ENCODE results near the gene TIMM23.
"Not testable (repeated sequence)": the region's sequence is repeated elsewhere in the genome, so short reads cannot be mapped to it uniquely, and the experiment has no call there.

TIMM23 gene, protein sequence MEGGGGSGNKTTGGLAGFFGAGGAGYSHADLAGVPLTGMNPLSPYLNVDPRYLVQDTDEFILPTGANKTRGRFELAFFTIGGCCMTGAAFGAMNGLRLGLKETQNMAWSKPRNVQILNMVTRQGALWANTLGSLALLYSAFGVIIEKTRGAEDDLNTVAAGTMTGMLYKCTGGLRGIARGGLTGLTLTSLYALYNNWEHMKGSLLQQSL

GRCh38 chr10:45972106-45972812, at the start of gene TIMM23:
Gene TIMM23 (plus strand): TSS chr10:45972489. CDS start chr10:45972625, 136 bp downstream.
- peak in 1 of 2 experiments; percentile 20 for DNase-seq

DNA sequence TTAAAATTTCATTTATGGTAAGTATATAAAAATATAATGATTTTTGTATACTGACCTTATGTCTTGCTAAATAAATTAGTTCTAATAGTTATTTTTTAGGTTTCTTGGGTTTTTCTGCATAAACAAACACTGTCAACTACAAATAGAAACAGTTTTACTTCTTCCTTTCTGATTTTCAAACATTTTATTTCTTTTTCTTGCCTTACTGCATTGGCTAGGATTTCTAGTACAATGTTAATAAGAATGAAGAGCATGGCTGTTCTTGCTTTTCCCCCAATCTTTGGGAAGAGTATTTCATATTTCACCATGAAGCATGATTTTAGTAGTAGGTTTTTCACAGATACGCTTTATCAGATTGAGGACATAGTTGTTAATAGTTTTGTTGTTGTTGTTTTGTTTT, 45.5 kb upstream of the TIMM23 start:
- DNase-seq: not testable (repeated sequence)

- DNase-seq: not testable (repeated sequence)
Measured at GRCh38 chr10:45931305-45931704, 41.0 kb upstream of the TIMM23 start.

GRCh38 chr10:45934788-45935187, 37.5 kb upstream of the TIMM23 start:
- not testable (repeated sequence) for DNase-seq

- DNase-seq: not testable (repeated sequence)
Measured at GRCh38 chr10:45939176-45939697, 33.1 kb upstream of the TIMM23 start.

- not testable (repeated sequence) for DNase-seq
Measured at GRCh38 chr10:45941196-45941595, 31.1 kb upstream of the TIMM23 start.

- not testable (repeated sequence) for DNase-seq
Measured at GRCh38 chr10:45945476-45945875, 26.8 kb upstream of the TIMM23 start.

- DNase-seq: not testable (repeated sequence)
Measured at GRCh38 chr10:45947363-45947762, 24.9 kb upstream of the TIMM23 start.

- DNase-seq: not testable (repeated sequence)
Measured at GRCh38 chr10:45948801-45949200, 23.5 kb upstream of the TIMM23 start.

GRCh38 chr10:45954367-45954766, 17.9 kb upstream of the TIMM23 start:
- not testable (repeated sequence) for DNase-seq

DNA sequence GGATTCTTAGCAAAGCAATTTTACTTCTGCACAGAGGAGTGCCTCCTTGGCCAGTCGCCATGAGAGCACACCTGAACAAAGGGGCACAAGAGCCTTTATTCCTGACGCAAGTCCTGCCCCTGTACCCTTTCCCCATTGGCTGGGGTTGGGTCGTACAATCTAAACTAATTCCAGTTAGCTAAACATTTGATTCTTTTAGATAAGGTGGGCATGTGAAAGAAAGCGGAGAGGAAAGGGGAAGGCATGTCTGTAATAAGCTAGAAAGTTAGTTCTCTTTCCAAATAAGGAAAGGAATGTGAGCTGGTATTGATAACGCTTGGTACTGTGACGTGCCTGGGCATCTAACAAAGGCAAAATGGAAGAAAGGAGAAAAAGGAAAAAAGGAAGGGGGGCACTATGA, 15.7 kb upstream of the TIMM23 start:
- DNase-seq: not testable (repeated sequence)

GRCh38 chr10:45957928-45958327, 14.4 kb upstream of the TIMM23 start:
- DNase-seq: not testable (repeated sequence)

GRCh38 chr10:45962686-45963452, 9.4 kb upstream of the TIMM23 start:
- DNase-seq: not testable (repeated sequence)

DNA sequence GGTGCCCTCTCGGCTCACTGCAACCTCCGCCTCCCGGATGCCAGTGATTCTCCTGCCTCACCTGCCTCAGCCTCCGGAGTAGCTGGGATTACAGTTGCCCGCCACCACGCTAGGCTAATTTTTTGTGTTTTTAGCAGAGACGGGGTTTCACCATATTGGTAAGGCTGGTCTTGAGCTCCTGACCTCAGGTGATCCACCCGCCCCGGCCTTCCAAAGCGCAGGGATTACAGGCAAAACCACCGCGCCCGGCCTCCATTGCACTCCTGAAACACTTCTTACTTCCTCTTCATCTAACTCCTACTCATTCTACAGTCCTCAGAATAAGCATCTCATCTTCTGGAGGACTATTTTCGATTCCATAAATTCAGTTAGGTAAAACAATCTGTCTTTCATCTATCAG, 1.3 kb upstream of the TIMM23 start:
- DNase-seq: not testable (repeated sequence)

GRCh38 chr10:45971742-45972105, 565 bp upstream of the TIMM23 start:
- not testable (repeated sequence) for DNase-seq

GRCh38 chr10:45972813-45973169, 502 bp downstream of the TIMM23 start:
- DNase-seq: not testable (repeated sequence)

DNA sequence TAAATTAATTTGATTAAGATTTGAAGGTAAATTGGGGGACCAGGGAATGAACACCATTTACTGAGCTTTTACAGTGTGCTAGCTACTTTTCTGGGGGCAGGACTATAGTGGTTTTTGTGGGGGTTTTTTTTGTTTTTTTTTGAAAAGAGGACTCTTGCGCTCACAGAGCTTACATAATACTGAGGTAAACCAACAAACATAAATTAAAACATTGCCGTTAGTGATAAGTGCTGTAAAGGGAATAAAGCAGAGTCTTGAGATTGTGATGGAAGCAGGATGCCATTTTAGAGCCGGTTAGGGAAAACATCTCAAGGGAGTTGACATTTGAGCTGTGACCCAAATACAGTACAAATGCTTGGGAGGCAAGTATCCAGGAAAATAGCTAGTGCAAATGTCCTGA, 1.8 kb downstream of the TIMM23 start:
- not testable (repeated sequence) for DNase-seq

GRCh38 chr10:45978554-45978953, 6.3 kb downstream of the TIMM23 start:
- DNase-seq: not testable (repeated sequence)

GRCh38 chr10:45981367-45981766, 9.1 kb downstream of the TIMM23 start:
- not testable (repeated sequence) for DNase-seq

- DNase-seq: not testable (repeated sequence)
Measured at GRCh38 chr10:45983538-45984186, 11.4 kb downstream of the TIMM23 start.

DNA sequence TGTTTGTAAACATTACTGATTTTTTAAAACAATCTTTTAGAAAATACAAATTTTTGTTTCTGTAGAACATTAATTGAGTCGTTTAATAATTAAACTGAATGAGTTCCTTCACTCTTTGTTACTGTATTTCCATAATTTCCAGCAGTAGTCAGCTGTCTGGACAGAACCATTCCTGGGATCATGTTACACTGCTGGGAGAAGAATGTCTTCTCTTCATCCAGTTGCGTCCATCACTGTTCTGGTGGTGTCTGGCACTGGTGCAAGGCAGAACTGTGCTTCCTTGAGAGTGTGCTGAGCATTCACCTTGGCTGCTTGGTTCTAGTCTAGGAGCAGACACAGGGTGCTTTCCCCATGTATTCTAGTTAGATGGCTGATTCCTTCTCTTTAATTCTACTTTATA, 12.2 kb downstream of the TIMM23 start:
- not testable (repeated sequence) for DNase-seq

DNA sequence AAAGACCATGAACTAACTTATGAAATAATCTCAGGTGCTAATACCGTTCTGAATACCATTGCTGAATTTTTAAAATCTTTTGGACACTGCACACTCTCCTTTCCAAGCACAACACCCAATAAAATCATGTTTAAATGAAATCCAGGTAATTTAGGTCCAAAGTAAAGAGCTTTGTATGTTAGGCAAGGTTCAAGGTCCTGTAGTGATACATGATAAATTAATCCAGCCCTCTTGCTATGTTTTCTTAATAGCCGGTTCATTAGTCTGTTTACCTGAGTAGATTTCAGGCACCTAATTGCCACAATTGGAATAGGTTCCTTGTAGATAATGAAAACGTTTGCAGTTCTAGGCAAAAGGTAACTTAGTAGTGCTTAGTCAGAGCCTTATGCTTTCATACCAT, 13.3 kb downstream of the TIMM23 start:
- DNase-seq: not testable (repeated sequence)

GRCh38 chr10:45997557-45997956, 25.3 kb downstream of the TIMM23 start:
- no peak for DNase-seq
